ENCODE results near the gene TSC2.
"Not testable (repeated sequence)": the region's sequence is repeated elsewhere in the genome, so short reads cannot be mapped to it uniquely, and the experiment has no call there.

The TSC2 gene

DNA sequence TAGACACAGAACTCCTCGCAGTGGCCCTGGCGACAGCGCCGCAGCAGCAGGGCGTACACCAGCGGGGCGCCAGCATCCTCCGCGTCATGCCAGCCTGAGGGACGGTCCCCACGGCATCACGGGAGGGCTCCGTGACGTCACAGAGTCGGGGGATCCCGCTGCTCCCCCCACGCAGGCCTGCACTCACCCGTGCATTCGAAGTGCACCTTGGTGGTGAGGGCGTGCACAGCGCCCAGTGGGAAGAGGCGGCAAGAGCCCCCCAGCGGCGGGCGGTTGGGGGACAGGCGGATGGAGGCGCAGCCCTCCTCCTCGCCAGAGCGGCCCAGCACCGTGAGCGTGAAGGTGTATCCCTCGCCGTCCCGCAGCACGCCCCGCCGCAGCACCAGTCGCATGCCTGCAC lies 58.4 kb downstream of the TSC2 start:
- H3K36me3 ChIP-seq (ENCODE audit: control insufficient read depth, insufficient read depth, low read length): peaks cover 23% of the 10 kb centered on the region
- not testable (repeated sequence) for H3K27ac ChIP-seq (ENCODE audit: low read length); H3K9me3 ChIP-seq (ENCODE audit: control insufficient read depth, insufficient read depth, low read length); H3K4me1 ChIP-seq (ENCODE audit: control insufficient read depth, insufficient read depth, low read length); DNase-seq (ENCODE audit: low read depth, low spot score); H3K4me3 ChIP-seq (ENCODE audit: low read length); H3K27me3 ChIP-seq (ENCODE audit: control insufficient read depth, insufficient read depth, low read length)
- no CpG with 5 or more reads among the region's 38 CpGs for WGBS (ENCODE audit: insufficient coverage, insufficient read length)

DNA sequence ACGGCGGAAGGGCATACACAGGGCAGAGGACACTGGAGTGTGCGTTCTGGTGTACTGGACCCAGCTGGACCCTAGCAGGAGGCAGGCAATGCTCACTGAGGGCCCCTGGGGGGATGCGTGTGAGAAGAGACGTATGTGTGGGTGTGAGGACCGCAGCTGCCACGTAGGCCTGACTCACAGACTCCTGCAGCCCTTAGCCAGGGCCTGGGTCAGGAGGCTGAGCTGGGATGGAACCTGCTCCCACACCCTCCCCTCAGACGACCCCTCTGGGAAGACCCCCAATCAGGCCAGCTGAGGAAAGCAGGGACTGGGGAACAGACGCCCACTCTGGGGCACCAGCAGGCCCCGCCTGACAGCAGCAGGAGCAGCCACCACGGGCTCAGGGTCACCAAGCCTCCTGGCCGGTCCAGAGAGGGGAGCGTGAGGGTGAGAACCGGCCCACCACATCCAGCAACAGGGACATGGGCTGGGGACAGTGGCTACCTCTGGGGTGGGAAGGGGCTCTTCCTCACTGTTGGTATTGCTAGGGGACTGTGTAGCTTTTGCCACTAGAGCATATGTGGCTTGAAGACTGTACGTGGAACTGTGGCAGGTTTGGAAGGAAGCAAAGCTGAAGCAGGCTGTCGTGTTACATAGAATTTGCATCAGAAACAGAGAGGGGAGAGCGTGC lies 59.5 kb downstream of the TSC2 start:
- not testable (repeated sequence) for H3K9me3 ChIP-seq (ENCODE audit: control insufficient read depth, insufficient read depth, low read length); H3K4me3 ChIP-seq (ENCODE audit: low read length); H3K27me3 ChIP-seq (ENCODE audit: control insufficient read depth, insufficient read depth, low read length); H3K27ac ChIP-seq (ENCODE audit: low read length); H3K4me1 ChIP-seq (ENCODE audit: control insufficient read depth, insufficient read depth, low read length); DNase-seq (ENCODE audit: low read depth, low spot score)
- H3K36me3 ChIP-seq (ENCODE audit: control insufficient read depth, insufficient read depth, low read length): peaks cover 28% of the 10 kb centered on the region
- WGBS (ENCODE audit: insufficient coverage, insufficient read length): no CpG with 5 or more reads among the region's 17 CpGs

- not testable (repeated sequence) for H3K4me1 ChIP-seq (ENCODE audit: control insufficient read depth, insufficient read depth, low read length); H3K27me3 ChIP-seq (ENCODE audit: control insufficient read depth, insufficient read depth, low read length); DNase-seq (ENCODE audit: low read depth, low spot score); H3K4me3 ChIP-seq (ENCODE audit: low read length); H3K27ac ChIP-seq (ENCODE audit: low read length); H3K9me3 ChIP-seq (ENCODE audit: control insufficient read depth, insufficient read depth, low read length)
- no CpG with 5 or more reads among the region's 23 CpGs for WGBS (ENCODE audit: insufficient coverage, insufficient read length)
- peaks cover 28% of the 10 kb centered on the region for H3K36me3 ChIP-seq (ENCODE audit: control insufficient read depth, insufficient read depth, low read length)
These were observed 60.0 kb downstream of the TSC2 start for GRCh38 chr16:2107791-2108125.

DNA sequence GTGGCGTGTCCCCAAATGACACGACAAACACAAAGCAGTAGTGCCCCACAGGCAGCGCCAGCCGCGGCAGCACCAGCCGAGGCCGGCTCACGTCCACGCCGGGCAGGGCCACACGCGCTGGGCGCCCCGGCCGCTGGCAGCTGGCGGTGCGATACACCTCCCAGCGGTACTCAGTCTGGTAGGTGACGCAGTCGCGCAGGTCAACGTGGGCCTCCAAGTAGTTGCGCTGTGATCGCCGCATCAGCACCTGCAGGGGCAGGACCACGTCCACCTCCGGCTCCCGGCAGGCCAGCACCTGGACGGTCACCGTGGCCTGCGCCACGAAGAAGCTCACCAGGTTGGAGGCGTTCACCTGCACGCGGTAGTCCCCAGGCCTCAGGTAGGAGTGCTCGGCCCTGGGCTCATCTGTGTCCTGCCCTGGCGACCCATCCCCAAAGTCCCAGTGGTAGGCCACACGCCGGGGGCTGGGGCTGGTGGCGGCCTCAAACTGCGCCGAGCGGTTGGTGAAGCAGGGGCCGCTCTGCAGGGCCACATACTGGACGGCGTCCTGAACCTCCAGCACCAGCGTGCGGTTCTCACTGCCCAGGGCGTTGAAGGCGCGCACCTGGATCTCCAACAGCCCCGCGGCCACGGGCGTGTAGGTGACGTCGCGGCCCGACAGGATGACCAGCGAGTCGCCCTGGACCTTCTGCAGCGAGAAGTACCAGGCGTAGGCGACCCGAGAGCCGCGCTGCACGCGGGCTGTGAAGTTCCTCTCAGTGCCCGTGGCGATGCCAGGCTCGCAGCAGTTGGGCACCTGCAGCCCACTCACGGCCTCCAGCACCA lies 60.9 kb downstream of the TSC2 start:
- not testable (repeated sequence) for H3K27ac ChIP-seq (ENCODE audit: low read length); DNase-seq (ENCODE audit: low read depth, low spot score); H3K4me1 ChIP-seq (ENCODE audit: control insufficient read depth, insufficient read depth, low read length); H3K9me3 ChIP-seq (ENCODE audit: control insufficient read depth, insufficient read depth, low read length); H3K4me3 ChIP-seq (ENCODE audit: low read length); H3K27me3 ChIP-seq (ENCODE audit: control insufficient read depth, insufficient read depth, low read length)
- no CpG with 5 or more reads among the region's 73 CpGs for WGBS (ENCODE audit: insufficient coverage, insufficient read length)
- peaks cover 26% of the 10 kb centered on the region for H3K36me3 ChIP-seq (ENCODE audit: control insufficient read depth, insufficient read depth, low read length)

GRCh38 chr16:2109271-2109580 lies 61.4 kb downstream of the TSC2 start:
- peaks cover 25% of the 10 kb centered on the region for H3K36me3 ChIP-seq (ENCODE audit: control insufficient read depth, insufficient read depth, low read length)
- not testable (repeated sequence) for H3K4me1 ChIP-seq (ENCODE audit: control insufficient read depth, insufficient read depth, low read length); H3K27me3 ChIP-seq (ENCODE audit: control insufficient read depth, insufficient read depth, low read length); DNase-seq (ENCODE audit: low read depth, low spot score); H3K27ac ChIP-seq (ENCODE audit: low read length); H3K4me3 ChIP-seq (ENCODE audit: low read length); H3K9me3 ChIP-seq (ENCODE audit: control insufficient read depth, insufficient read depth, low read length)
- no CpG with 5 or more reads among the region's 25 CpGs for WGBS (ENCODE audit: insufficient coverage, insufficient read length)

GRCh38 chr16:2109872-2110271 lies 62.1 kb downstream of the TSC2 start:
- H3K4me1 ChIP-seq (ENCODE audit: control insufficient read depth, insufficient read depth, low read length); H3K27ac ChIP-seq (ENCODE audit: low read length); H3K4me3 ChIP-seq (ENCODE audit: low read length); H3K27me3 ChIP-seq (ENCODE audit: control insufficient read depth, insufficient read depth, low read length); DNase-seq (ENCODE audit: low read depth, low spot score); H3K9me3 ChIP-seq (ENCODE audit: control insufficient read depth, insufficient read depth, low read length): not testable (repeated sequence)
- WGBS (ENCODE audit: insufficient coverage, insufficient read length): no CpG with 5 or more reads among the region's 23 CpGs
- H3K36me3 ChIP-seq (ENCODE audit: control insufficient read depth, insufficient read depth, low read length): peaks cover 25% of the 10 kb centered on the region

DNA sequence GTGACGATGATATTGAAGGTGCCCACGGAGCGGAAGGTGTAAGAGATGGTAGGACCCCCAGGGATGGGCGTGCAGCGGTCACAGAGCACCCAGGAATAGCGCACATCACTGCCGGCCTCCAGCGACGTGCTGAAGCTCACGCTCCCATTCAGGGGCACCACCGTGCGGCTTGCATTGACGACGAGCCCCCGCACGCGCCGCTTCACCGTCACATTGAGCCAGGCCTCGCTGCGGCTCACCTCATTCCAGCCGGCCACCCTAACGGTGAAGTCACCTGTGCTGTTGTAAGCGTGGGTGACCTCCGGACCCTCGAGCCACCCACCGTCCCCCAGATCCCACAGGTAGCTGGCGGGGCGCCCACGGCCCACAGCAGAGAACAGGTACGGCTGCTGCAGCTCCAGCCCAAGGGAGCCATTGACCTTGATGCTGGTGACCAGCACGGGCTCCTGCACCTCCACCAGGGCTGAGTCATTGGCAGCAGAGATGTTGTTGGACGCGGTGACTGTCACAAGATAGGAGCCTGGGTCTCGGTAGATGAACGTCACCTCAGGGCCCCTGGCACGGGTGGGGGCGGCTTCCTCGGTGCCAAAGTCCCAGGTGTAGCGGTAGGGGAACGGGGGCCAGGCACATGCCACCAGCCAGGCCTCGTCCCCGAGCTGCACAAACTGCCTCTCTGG lies 62.7 kb downstream of the TSC2 start:
- H3K36me3 ChIP-seq (ENCODE audit: control insufficient read depth, insufficient read depth, low read length): peaks cover 25% of the 10 kb centered on the region

GRCh38 chr16:2111009-2111353 lies 63.2 kb downstream of the TSC2 start:
- not testable (repeated sequence) for DNase-seq (ENCODE audit: low read depth, low spot score); H3K27me3 ChIP-seq (ENCODE audit: control insufficient read depth, insufficient read depth, low read length)
- WGBS (ENCODE audit: insufficient coverage, insufficient read length): no CpG with 5 or more reads among the region's 36 CpGs

More for the DNA sequence above, 62.7 kb downstream of the TSC2 start:
- H3K27me3 ChIP-seq (ENCODE audit: control insufficient read depth, insufficient read depth, low read length); H3K27ac ChIP-seq (ENCODE audit: low read length); DNase-seq (ENCODE audit: low read depth, low spot score); H3K4me3 ChIP-seq (ENCODE audit: low read length); H3K9me3 ChIP-seq (ENCODE audit: control insufficient read depth, insufficient read depth, low read length); H3K4me1 ChIP-seq (ENCODE audit: control insufficient read depth, insufficient read depth, low read length): not testable (repeated sequence)
- WGBS (ENCODE audit: insufficient coverage, insufficient read length): no CpG with 5 or more reads among the region's 43 CpGs

GRCh38 chr16:2111412-2112335 lies 63.9 kb downstream of the TSC2 start:
- not testable (repeated sequence) for H3K4me3 ChIP-seq (ENCODE audit: low read length); H3K4me1 ChIP-seq (ENCODE audit: control insufficient read depth, insufficient read depth, low read length); H3K27me3 ChIP-seq (ENCODE audit: control insufficient read depth, insufficient read depth, low read length); H3K27ac ChIP-seq (ENCODE audit: low read length); H3K9me3 ChIP-seq (ENCODE audit: control insufficient read depth, insufficient read depth, low read length); DNase-seq (ENCODE audit: low read depth, low spot score)
- WGBS (ENCODE audit: insufficient coverage, insufficient read length): no CpG with 5 or more reads among the region's 65 CpGs
- H3K36me3 ChIP-seq (ENCODE audit: control insufficient read depth, insufficient read depth, low read length): peaks cover 25% of the 10 kb centered on the region

More at GRCh38 chr16:2111009-2111353, 63.2 kb downstream of the TSC2 start:
- not testable (repeated sequence) for H3K4me1 ChIP-seq (ENCODE audit: control insufficient read depth, insufficient read depth, low read length); H3K4me3 ChIP-seq (ENCODE audit: low read length); H3K27ac ChIP-seq (ENCODE audit: low read length); H3K9me3 ChIP-seq (ENCODE audit: control insufficient read depth, insufficient read depth, low read length)
- H3K36me3 ChIP-seq (ENCODE audit: control insufficient read depth, insufficient read depth, low read length): peaks cover 25% of the 10 kb centered on the region

GRCh38 chr16:2112539-2113106 lies 64.8 kb downstream of the TSC2 start:
- H3K27me3 ChIP-seq (ENCODE audit: control insufficient read depth, insufficient read depth, low read length): not testable (repeated sequence)

More at GRCh38 chr16:2112539-2113106, 64.8 kb downstream of the TSC2 start:
- WGBS (ENCODE audit: insufficient coverage, insufficient read length): no CpG with 5 or more reads among the region's 30 CpGs
- not testable (repeated sequence) for H3K4me1 ChIP-seq (ENCODE audit: control insufficient read depth, insufficient read depth, low read length); DNase-seq (ENCODE audit: low read depth, low spot score); H3K4me3 ChIP-seq (ENCODE audit: low read length); H3K9me3 ChIP-seq (ENCODE audit: control insufficient read depth, insufficient read depth, low read length); H3K27ac ChIP-seq (ENCODE audit: low read length)
- H3K36me3 ChIP-seq (ENCODE audit: control insufficient read depth, insufficient read depth, low read length): peaks cover 25% of the 10 kb centered on the region
